Natural killer cell (primary cell): ENCODE measurements around the gene MAP1S. TPM values are rescaled to one million over a fixed set of nuclear protein-coding genes. Genes with fewer than 3 reads are reported as not detected.

ENCODE experiments used
- ATAC-seq, 3 donors: fragments of 150-1000 bp in 2 of 3; fragments of 200-7000 bp in 1 of 3; cut with Tn5 transposase; 1 replicate in 1 of 3; 2 replicates in 2 of 3; pipeline ENCODE4 v1.10.0; 2021; ENCODE audit warnings: mild to moderate bottlenecking in 2 of 3, moderate library complexity in 2 of 3
- DNase-seq, 2 donors: peaks; one replicate each; pipeline versions ENCODE4 v3.0.0 to v3.0.0-alpha.2; 2013 to 2021; ENCODE audit warnings: mixed read lengths in 1 of 2
- H3K27ac ChIP-seq: one replicate; pipeline ENCODE4 v1.5.1; 2013; ENCODE audit warnings: mild to moderate bottlenecking, low read length
- H3K27me3 ChIP-seq: one replicate; pipeline ENCODE4 v1.6.1; 2013; ENCODE audit warnings: low read length; ENCODE audit not compliant: control insufficient read depth, insufficient read depth
- H3K36me3 ChIP-seq: one replicate; pipeline ENCODE4 v1.6.1; 2013; ENCODE audit warnings: low read length; ENCODE audit not compliant: control insufficient read depth, insufficient read depth
- H3K4me1 ChIP-seq: one replicate; pipeline ENCODE4 v1.6.1; 2013; ENCODE audit warnings: low read length; ENCODE audit not compliant: control insufficient read depth, insufficient read depth
- H3K4me3 ChIP-seq: one replicate; pipeline ENCODE4 v1.5.1; 2013; ENCODE audit warnings: low read length
- H3K9me3 ChIP-seq: one replicate; pipeline ENCODE4 v1.6.1; 2013; ENCODE audit warnings: low read length; ENCODE audit not compliant: control insufficient read depth, insufficient read depth
- H3K27ac Mint-ChIP-seq, 2 donors: one replicate each; pipeline ENCODE4 v1.8.0; 2022; ENCODE audit warnings: mild to moderate bottlenecking in 2 of 2, mixed read lengths in 2 of 2, moderate library complexity in 1 of 2
- H3K27me3 Mint-ChIP-seq, 2 donors: one replicate each; pipeline ENCODE4 v1.8.0; 2022; ENCODE audit warnings: low read depth in 2 of 2, mixed read lengths in 2 of 2
- H3K36me3 Mint-ChIP-seq: one replicate; pipeline ENCODE4 v1.8.0; 2022; ENCODE audit warnings: mixed read lengths
- H3K4me1 Mint-ChIP-seq, 2 donors: one replicate each; pipeline ENCODE4 v1.8.0; 2022; ENCODE audit warnings: mixed read lengths in 2 of 2
- H3K4me3 Mint-ChIP-seq: one replicate; pipeline ENCODE4 v1.8.0; 2022; ENCODE audit warnings: mild to moderate bottlenecking, moderate library complexity, mixed read lengths
- H3K9me3 Mint-ChIP-seq, 2 donors: one replicate each; pipeline ENCODE4 v1.8.0; 2022; ENCODE audit warnings: mixed read lengths in 2 of 2
- CTCF ChIP-seq: fragments of 200-600 bp; IDR thresholded peaks from one replicate; pipeline ENCODE4 v1.8.0; 2022; ENCODE audit warnings: antibody characterized with exemption
- WGBS: methylation state at CpG from one replicate; pipeline ENCODE4 v1.1.7; 2013; ENCODE audit warnings: missing lambda C conversion rate; ENCODE audit not compliant: insufficient coverage; 5-methylcytosine and 5-hydroxymethylcytosine counted together
- intact Hi-C: fragments of 100-400 bp; cut with micrococcal nuclease; formaldehyde crosslinking; loops from one replicate; pipeline ENCODE4 v1.14.2; 2022
- total RNA-seq, 4 donors: library from RNA; stranded (reverse); fragments of 120-200 nt in 1 of 4; gene quantifications; one replicate each; pipeline versions ENCODE4 v1.2.3 to v1.2.4, GENCODE V29; 2013 to 2022

Gene MAP1S
- total RNA-seq, 3 donors from 2014 or later (not counting 1 experiment from before 2014, with no cell fraction given), result 41.0 to 59.4 (median 45.8) TPM

GRCh38 chr19:17687857-17688784, 31.2 kb upstream of the MAP1S start, which contains the start of gene UNC13A:
Gene UNC13A, minus strand, starts transcription at chr19:17688354. Its CDS starts 155 bp downstream, at chr19:17688199.
- Mint-ChIP-seq H3K4me1 (peaks cover 5 to 22% of the 10 kb centered on the region in 2 donors), H3K4me3 (peak within 1 kb of the TSS; percentile 1), H3K27me3 (peaks cover 35% of the 10 kb centered on the region in 2 donors), H3K36me3 (no peaks in the 10 kb centered on the region), H3K27ac (no peak within 1 kb of the TSS), H3K9me3 (peaks cover 0 to 2% of the 10 kb centered on the region in 2 donors)
- TF ChIP-seq CTCF, result no peak
- Histone ChIP-seq H3K9me3 (no peaks in the 10 kb centered on the region), H3K27ac (no peak within 1 kb of the TSS), H3K27me3 (peaks cover 35% of the 10 kb centered on the region), H3K36me3 (no peaks in the 10 kb centered on the region), H3K4me3 (no peak within 1 kb of the TSS), H3K4me1 (peaks cover 20% of the 10 kb centered on the region)
- 5% methylated on average over 77 of the region's 77 CpGs for WGBS
- intact Hi-C loops, result no loop called here
- peak; percentile 67 to 68 for DNase-seq
- ATAC-seq, result peak; percentile 84 to 97 (median 93)

GRCh38 chr19:17688853-17689595, 30.3 kb upstream of the MAP1S start:
- H3K4me3 Mint-ChIP-seq, result peak overlapping the region; percentile 1
- Histone ChIP-seq H3K36me3 (no peaks in the 10 kb centered on the region), H3K4me3 (no peak overlapping the region), H3K27me3 (peaks cover 35% of the 10 kb centered on the region), H3K9me3 (no peaks in the 10 kb centered on the region), H3K4me1 (peaks cover 20% of the 10 kb centered on the region), H3K27ac (no peak overlapping the region)
- peaks cover 5 to 22% of the 10 kb centered on the region in 2 donors for H3K4me1 Mint-ChIP-seq
- DNase-seq (no peak), ATAC-seq (no peak)
- no peak for TF ChIP-seq CTCF
- H3K9me3 Mint-ChIP-seq, result peaks cover 0 to 2% of the 10 kb centered on the region in 2 donors
- H3K36me3 Mint-ChIP-seq, result no peaks in the 10 kb centered on the region
- WGBS, result 55% methylated on average over 8 of the region's 10 CpGs
- no peak overlapping the region for H3K27ac Mint-ChIP-seq
- H3K27me3 Mint-ChIP-seq, result peaks cover 32 to 36% of the 10 kb centered on the region in 2 donors
- intact Hi-C loops, result no loop called here

- no peak for DNase-seq
- Mint-ChIP-seq H3K36me3 (no peaks in the 10 kb centered on the region), H3K4me1 (peaks cover 2 to 9% of the 10 kb centered on the region in 2 donors), H3K9me3 (peaks cover 0 to 2% of the 10 kb centered on the region in 2 donors), H3K27me3 (peaks cover 30 to 31% of the 10 kb centered on the region in 2 donors), H3K4me3 (no peak overlapping the region), H3K27ac (no peak overlapping the region)
- TF ChIP-seq CTCF, result no peak
- Histone ChIP-seq H3K36me3 (no peaks in the 10 kb centered on the region), H3K9me3 (no peaks in the 10 kb centered on the region), H3K4me1 (peaks cover 5% of the 10 kb centered on the region), H3K4me3 (no peak overlapping the region), H3K27me3 (peaks cover 13% of the 10 kb centered on the region), H3K27ac (no peak overlapping the region)
- intact Hi-C loops, result no loop called here
- WGBS, result 88% methylated on average over 3 of the region's 4 CpGs
- ATAC-seq, result no peak
Observed at GRCh38 chr19:17692566-17692965, 26.7 kb upstream of the MAP1S start.
